ENCODE measurements around the gene EBF3. TPM values are rescaled to one million over a fixed set of nuclear protein-coding genes. Genes with fewer than 3 reads are reported as not detected.

EBF3 gene
- total RNA-seq, 2 experiments from 2014 or later: not detected

- Histone ChIP-seq H3K4me3 (ENCODE audit: low read length) (no peak overlapping the region), H3K27ac (ENCODE audit: low read depth in 1 of 2, low read length in 2 of 2) (no peak overlapping the region), H3K27me3 (ENCODE audit: control insufficient read depth in 1 of 2, insufficient read depth in 2 of 2, low read length in 2 of 2) (no peaks in the 10 kb centered on the region), H3K36me3 (ENCODE audit: insufficient read depth, low read length) (no peaks in the 10 kb centered on the region), H3K9me3 (ENCODE audit: control insufficient read depth in 1 of 2, insufficient read depth in 1 of 2, low read length in 2 of 2) (no peaks in the 10 kb centered on the region), H3K4me1 (ENCODE audit: insufficient read depth, low read length) (no peaks in the 10 kb centered on the region)
- intact Hi-C loops (cut with DNase I, micrococcal nuclease): no loop called here
- H3K4me3 Mint-ChIP-seq: no peak overlapping the region
- ChIA-PET POLR2A (no interaction called here), CTCF (no interaction called here)
- H3K27ac Mint-ChIP-seq: no peak overlapping the region
- no peak for TF ChIP-seq CTCF (IDR thresholded peaks at IDR 0.05)
- H3K36me3 Mint-ChIP-seq (ENCODE audit: low read depth): no peaks in the 10 kb centered on the region
- no peak for ATAC-seq (ENCODE audit: poor library complexity)
- H3K9me3 Mint-ChIP-seq: no peaks in the 10 kb centered on the region
- H3K4me1 Mint-ChIP-seq (ENCODE audit: low read depth): no peaks in the 10 kb centered on the region
- no peak for DNase-seq
- no peaks in the 10 kb centered on the region for H3K27me3 Mint-ChIP-seq
Measured at GRCh38 chr10:129864082-129864481, 100.0 kb downstream of the EBF3 start.

- ChIA-PET POLR2A (no interaction called here), CTCF (no interaction called here)
- H3K4me1 Mint-ChIP-seq (ENCODE audit: low read depth): no peaks in the 10 kb centered on the region
- intact Hi-C loops (cut with DNase I, micrococcal nuclease): no loop called here
- no peak overlapping the region for H3K27ac Mint-ChIP-seq
- Histone ChIP-seq H3K27ac (ENCODE audit: low read depth in 1 of 2, low read length in 2 of 2) (no peak overlapping the region), H3K36me3 (ENCODE audit: insufficient read depth, low read length) (no peaks in the 10 kb centered on the region), H3K4me3 (ENCODE audit: low read length) (no peak overlapping the region), H3K4me1 (ENCODE audit: insufficient read depth, low read length) (no peaks in the 10 kb centered on the region), H3K9me3 (ENCODE audit: control insufficient read depth in 1 of 2, insufficient read depth in 1 of 2, low read length in 2 of 2) (no peaks in the 10 kb centered on the region), H3K27me3 (ENCODE audit: control insufficient read depth in 1 of 2, insufficient read depth in 2 of 2, low read length in 2 of 2) (no peaks in the 10 kb centered on the region)
- H3K27me3 Mint-ChIP-seq: no peaks in the 10 kb centered on the region
- DNase-seq (no peak), ATAC-seq (ENCODE audit: poor library complexity) (no peak)
- no peak for TF ChIP-seq CTCF (IDR thresholded peaks at IDR 0.05)
- no peaks in the 10 kb centered on the region for H3K9me3 Mint-ChIP-seq
- H3K4me3 Mint-ChIP-seq: no peak overlapping the region
- no peaks in the 10 kb centered on the region for H3K36me3 Mint-ChIP-seq (ENCODE audit: low read depth)
Measured at GRCh38 chr10:129863201-129863663, 100.8 kb downstream of the EBF3 start.

- TF ChIP-seq CTCF (IDR thresholded peaks at IDR 0.05): no peak
- Histone ChIP-seq H3K4me3 (ENCODE audit: low read length) (no peak overlapping the region), H3K36me3 (ENCODE audit: insufficient read depth, low read length) (no peaks in the 10 kb centered on the region), H3K9me3 (ENCODE audit: control insufficient read depth in 1 of 2, insufficient read depth in 1 of 2, low read length in 2 of 2) (peaks cover 0 to 5% of the 10 kb centered on the region in 2 experiments), H3K27ac (ENCODE audit: low read depth in 1 of 2, low read length in 2 of 2) (no peak overlapping the region), H3K27me3 (ENCODE audit: control insufficient read depth in 1 of 2, insufficient read depth in 2 of 2, low read length in 2 of 2) (no peaks in the 10 kb centered on the region), H3K4me1 (ENCODE audit: insufficient read depth, low read length) (no peaks in the 10 kb centered on the region)
- ChIA-PET POLR2A (no interaction called here), CTCF (no interaction called here)
- ATAC-seq (ENCODE audit: poor library complexity): no peak
- intact Hi-C loops (cut with DNase I, micrococcal nuclease): no loop called here
- DNase-seq: no peak
- H3K27me3 Mint-ChIP-seq: no peaks in the 10 kb centered on the region
- no peak overlapping the region for H3K27ac Mint-ChIP-seq
- H3K4me3 Mint-ChIP-seq: no peak overlapping the region
- no peaks in the 10 kb centered on the region for H3K4me1 Mint-ChIP-seq (ENCODE audit: low read depth)
- H3K36me3 Mint-ChIP-seq (ENCODE audit: low read depth): no peaks in the 10 kb centered on the region
- no peaks in the 10 kb centered on the region for H3K9me3 Mint-ChIP-seq
Measured at GRCh38 chr10:129861776-129862531, 102.1 kb downstream of the EBF3 start.
